Measurements from ENCODE around the gene LTF.
A peak's percentile ranks its signal among the peaks of the same experiment; 100 is the strongest.

- TF ChIP-seq POLR2AphosphoS5 (IDR thresholded peaks at IDR 0.05) (peak; percentile 53 to 70), CTCF (IDR thresholded peaks at IDR 0.05) (no peak)
These were observed 59.2 kb downstream of the LTF start for GRCh38 chr3:46405301-46406019.
